ENCODE measurements around the gene PSTPIP1.

GRCh38 chr15:77033729-77034671, 39.1 kb downstream of the PSTPIP1 start:
- no peak for TF ChIP-seq CTCF (IDR thresholded peaks at IDR 0.05 in 8 of 11, conservative IDR thresholded peaks at IDR 0.05 in 3 of 11)
- no peak for TF ChIP-seq POLR2A (IDR thresholded peaks at IDR 0.05)

All from spleen (tissue), 7 donors.